HepG2 (cell line): ENCODE measurements around the gene MKNK1. TPM values are rescaled to one million over a fixed set of nuclear protein-coding genes. Genes with fewer than 3 reads are reported as not detected.

Experiments used
- GATA4 ChIP-seq: sonication (generic); IDR thresholded peaks from 2 replicates; pipeline ENCODE4 v1.6.1; 2016; ENCODE audit warnings: antibody characterized with exemption, low read depth, borderline replicate concordance
- HIVEP1 ChIP-seq: sonication (generic); formaldehyde crosslinking; IDR thresholded peaks from 2 replicates; pipeline ENCODE4 v1.4.0; 2020; ENCODE audit warnings: mild to moderate bottlenecking, missing genetic modification reagents
- PPARG ChIP-seq: conservative IDR thresholded peaks from 2 replicates; pipeline ENCODE4 v1.6.1; 2016; ENCODE audit warnings: missing biosample characterization, missing genetic modification reagents
- ZNF224 ChIP-seq: sonication (generic); formaldehyde crosslinking; IDR thresholded peaks from 2 replicates; pipeline ENCODE4 v1.5.0; 2020; ENCODE audit warnings: mild to moderate bottlenecking, missing genetic modification reagents
- polyA plus RNA-seq, 8 experiments: library from polyadenylated mRNA; depleted of rRNA in 3 of 8; stranded (reverse) in 7 of 8; unstranded in 1 of 8; fragments of >200 nt; fragmentation: Illumina TruSeq in 4 of 8; extraction: Trizol in 4 of 8; gene quantifications; 2 replicates each; pipeline versions ENCODE4 v1.2.1 to v1.2.3, GENCODE V29; 2011 to 2016; ENCODE audit warnings: low read depth in 4 of 8, missing spikeins in 1 of 8, mixed read lengths in 1 of 8; ENCODE audit not compliant: insufficient read depth in 1 of 8
- total RNA-seq, 5 experiments: library from RNA; depleted of rRNA; stranded (reverse); fragments of >200 nt; fragmentation: Illumina TruSeq; extraction: Trizol; gene quantifications; 2 replicates each; pipeline ENCODE4 v1.2.3, GENCODE V29; 2016; ENCODE audit warnings: low read depth in 1 of 5
- TF ChIP-seq, protein P1 (sequence below): sonication (generic); formaldehyde crosslinking; IDR thresholded peaks from one replicate; pipeline ENCODE4 v1.5.1; 2020; ENCODE audit warnings: mild to moderate bottlenecking, missing genetic modification reagents; ENCODE audit errors: not compliant biosample characterization
- TF ChIP-seq, protein P2 (sequence below): sonication (generic); formaldehyde crosslinking; IDR thresholded peaks from 2 replicates; pipeline ENCODE4 v1.4.0; 2020; ENCODE audit warnings: mild to moderate bottlenecking, missing genetic modification reagents
- TF ChIP-seq, protein P3 (sequence below): sonication (generic); formaldehyde crosslinking; IDR thresholded peaks from 2 replicates; pipeline ENCODE4 v1.4.0; 2020; ENCODE audit warnings: missing genetic modification reagents
- TF ChIP-seq, protein P4 (sequence below): IDR thresholded peaks from 2 replicates; pipeline ENCODE4 v1.6.1; 2016; ENCODE audit warnings: missing genetic modification reagents, missing compliant biosample characterization

MKNK1 gene
- total and polyA plus RNA-seq, 2 of the 13 experiments (the other 11 are each of a cell fraction or from before 2014, with no cell fraction given): 18.5 to 24.1 TPM

DNA sequence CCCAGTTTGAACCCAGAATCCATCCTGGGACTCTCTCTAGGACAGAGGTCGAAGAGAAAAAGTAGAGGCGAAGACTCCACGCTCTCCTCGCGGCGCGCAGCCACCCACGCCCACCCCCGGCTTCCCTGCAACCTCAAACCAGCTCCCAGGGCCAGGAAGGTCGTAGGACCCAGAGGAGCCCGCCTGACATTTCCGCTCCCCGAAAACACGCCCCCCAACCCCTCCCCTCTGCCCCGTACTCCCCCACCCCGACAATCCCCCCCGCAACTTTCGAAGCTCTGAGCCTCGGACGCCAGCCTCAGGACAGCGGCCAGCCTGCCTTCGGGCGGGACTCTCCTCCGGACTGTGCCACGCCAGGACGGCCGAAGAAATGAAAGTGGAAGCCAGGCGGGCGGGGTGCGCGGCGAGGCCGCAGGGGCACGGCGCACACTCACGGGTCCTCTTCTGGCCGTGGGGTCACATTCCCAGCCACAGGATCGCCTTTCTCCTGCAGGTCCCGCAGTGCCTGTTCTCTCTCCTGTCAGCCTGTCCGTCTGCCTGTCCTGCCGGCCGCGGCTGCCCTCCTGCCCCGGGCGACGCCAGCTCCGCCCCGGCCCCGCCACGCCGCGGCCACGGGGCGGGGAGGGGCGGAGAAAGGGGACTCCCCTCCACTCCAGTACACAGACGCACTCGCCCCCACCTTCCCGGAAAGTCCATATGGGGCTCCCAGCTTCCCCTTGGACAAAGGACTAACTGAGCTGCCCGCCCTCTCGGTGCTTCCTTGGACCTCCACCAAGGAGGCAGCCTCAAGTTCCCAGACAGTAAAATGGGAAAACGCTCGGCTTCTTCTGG is 12.4 kb upstream of the MKNK1 start, which contains the start of gene MOB3C (continued):
- TF ChIP-seq, protein P1, sequence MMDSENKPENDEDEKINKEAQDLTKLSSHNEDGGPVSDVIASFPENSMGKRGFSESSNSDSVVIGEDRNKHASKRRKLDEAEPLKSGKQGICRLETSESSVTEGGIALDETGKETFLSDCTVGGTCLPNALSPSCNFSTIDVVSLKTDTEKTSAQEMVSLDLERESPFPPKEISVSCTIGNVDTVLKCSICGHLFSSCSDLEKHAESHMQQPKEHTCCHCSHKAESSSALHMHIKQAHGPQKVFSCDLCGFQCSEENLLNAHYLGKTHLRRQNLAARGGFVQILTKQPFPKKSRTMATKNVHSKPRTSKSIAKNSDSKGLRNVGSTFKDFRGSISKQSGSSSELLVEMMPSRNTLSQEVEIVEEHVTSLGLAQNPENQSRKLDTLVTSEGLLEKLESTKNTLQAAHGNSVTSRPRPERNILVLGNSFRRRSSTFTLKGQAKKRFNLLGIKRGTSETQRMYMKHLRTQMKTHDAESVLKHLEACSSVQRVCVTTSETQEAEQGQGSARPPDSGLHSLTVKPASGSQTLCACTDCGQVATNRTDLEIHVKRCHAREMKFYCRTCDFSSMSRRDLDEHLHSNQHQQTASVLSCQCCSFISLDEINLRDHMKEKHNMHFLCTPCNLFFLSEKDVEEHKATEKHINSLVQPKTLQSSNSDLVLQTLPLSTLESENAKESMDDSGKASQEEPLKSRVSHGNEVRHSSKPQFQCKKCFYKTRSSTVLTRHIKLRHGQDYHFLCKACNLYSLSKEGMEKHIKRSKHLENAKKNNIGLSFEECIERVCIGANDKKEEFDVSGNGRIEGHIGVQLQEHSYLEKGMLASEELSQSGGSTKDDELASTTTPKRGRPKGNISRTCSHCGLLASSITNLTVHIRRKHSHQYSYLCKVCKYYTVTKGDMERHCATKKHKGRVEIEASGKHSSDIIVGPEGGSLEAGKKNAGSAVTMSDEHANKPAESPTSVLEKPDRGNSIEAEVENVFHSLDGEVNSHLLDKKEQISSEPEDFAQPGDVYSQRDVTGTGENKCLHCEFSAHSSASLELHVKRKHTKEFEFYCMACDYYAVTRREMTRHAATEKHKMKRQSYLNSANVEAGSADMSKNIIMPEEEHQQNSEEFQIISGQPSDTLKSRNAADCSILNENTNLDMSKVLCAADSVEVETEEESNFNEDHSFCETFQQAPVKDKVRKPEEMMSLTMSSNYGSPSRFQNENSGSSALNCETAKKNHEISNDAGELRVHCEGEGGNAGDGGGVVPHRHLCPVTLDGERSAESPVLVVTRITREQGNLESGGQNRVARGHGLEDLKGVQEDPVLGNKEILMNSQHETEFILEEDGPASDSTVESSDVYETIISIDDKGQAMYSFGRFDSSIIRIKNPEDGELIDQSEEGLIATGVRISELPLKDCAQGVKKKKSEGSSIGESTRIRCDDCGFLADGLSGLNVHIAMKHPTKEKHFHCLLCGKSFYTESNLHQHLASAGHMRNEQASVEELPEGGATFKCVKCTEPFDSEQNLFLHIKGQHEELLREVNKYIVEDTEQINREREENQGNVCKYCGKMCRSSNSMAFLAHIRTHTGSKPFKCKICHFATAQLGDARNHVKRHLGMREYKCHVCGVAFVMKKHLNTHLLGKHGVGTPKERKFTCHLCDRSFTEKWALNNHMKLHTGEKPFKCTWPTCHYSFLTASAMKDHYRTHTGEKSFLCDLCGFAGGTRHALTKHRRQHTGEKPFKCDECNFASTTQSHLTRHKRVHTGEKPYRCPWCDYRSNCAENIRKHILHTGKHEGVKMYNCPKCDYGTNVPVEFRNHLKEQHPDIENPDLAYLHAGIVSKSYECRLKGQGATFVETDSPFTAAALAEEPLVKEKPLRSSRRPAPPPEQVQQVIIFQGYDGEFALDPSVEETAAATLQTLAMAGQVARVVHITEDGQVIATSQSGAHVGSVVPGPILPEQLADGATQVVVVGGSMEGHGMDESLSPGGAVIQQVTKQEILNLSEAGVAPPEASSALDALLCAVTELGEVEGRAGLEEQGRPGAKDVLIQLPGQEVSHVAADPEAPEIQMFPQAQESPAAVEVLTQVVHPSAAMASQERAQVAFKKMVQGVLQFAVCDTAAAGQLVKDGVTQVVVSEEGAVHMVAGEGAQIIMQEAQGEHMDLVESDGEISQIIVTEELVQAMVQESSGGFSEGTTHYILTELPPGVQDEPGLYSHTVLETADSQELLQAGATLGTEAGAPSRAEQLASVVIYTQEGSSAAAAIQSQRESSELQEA (CRISPR knock-in tag): no peak
- no peak for TF ChIP-seq GATA4
- TF ChIP-seq ZNF224 (CRISPR knock-in tag): no peak
- TF ChIP-seq, protein P2, sequence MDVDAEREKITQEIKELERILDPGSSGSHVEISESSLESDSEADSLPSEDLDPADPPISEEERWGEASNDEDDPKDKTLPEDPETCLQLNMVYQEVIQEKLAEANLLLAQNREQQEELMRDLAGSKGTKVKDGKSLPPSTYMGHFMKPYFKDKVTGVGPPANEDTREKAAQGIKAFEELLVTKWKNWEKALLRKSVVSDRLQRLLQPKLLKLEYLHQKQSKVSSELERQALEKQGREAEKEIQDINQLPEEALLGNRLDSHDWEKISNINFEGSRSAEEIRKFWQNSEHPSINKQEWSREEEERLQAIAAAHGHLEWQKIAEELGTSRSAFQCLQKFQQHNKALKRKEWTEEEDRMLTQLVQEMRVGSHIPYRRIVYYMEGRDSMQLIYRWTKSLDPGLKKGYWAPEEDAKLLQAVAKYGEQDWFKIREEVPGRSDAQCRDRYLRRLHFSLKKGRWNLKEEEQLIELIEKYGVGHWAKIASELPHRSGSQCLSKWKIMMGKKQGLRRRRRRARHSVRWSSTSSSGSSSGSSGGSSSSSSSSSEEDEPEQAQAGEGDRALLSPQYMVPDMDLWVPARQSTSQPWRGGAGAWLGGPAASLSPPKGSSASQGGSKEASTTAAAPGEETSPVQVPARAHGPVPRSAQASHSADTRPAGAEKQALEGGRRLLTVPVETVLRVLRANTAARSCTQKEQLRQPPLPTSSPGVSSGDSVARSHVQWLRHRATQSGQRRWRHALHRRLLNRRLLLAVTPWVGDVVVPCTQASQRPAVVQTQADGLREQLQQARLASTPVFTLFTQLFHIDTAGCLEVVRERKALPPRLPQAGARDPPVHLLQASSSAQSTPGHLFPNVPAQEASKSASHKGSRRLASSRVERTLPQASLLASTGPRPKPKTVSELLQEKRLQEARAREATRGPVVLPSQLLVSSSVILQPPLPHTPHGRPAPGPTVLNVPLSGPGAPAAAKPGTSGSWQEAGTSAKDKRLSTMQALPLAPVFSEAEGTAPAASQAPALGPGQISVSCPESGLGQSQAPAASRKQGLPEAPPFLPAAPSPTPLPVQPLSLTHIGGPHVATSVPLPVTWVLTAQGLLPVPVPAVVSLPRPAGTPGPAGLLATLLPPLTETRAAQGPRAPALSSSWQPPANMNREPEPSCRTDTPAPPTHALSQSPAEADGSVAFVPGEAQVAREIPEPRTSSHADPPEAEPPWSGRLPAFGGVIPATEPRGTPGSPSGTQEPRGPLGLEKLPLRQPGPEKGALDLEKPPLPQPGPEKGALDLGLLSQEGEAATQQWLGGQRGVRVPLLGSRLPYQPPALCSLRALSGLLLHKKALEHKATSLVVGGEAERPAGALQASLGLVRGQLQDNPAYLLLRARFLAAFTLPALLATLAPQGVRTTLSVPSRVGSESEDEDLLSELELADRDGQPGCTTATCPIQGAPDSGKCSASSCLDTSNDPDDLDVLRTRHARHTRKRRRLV (CRISPR knock-in tag): no peak
- TF ChIP-seq, protein P3, sequence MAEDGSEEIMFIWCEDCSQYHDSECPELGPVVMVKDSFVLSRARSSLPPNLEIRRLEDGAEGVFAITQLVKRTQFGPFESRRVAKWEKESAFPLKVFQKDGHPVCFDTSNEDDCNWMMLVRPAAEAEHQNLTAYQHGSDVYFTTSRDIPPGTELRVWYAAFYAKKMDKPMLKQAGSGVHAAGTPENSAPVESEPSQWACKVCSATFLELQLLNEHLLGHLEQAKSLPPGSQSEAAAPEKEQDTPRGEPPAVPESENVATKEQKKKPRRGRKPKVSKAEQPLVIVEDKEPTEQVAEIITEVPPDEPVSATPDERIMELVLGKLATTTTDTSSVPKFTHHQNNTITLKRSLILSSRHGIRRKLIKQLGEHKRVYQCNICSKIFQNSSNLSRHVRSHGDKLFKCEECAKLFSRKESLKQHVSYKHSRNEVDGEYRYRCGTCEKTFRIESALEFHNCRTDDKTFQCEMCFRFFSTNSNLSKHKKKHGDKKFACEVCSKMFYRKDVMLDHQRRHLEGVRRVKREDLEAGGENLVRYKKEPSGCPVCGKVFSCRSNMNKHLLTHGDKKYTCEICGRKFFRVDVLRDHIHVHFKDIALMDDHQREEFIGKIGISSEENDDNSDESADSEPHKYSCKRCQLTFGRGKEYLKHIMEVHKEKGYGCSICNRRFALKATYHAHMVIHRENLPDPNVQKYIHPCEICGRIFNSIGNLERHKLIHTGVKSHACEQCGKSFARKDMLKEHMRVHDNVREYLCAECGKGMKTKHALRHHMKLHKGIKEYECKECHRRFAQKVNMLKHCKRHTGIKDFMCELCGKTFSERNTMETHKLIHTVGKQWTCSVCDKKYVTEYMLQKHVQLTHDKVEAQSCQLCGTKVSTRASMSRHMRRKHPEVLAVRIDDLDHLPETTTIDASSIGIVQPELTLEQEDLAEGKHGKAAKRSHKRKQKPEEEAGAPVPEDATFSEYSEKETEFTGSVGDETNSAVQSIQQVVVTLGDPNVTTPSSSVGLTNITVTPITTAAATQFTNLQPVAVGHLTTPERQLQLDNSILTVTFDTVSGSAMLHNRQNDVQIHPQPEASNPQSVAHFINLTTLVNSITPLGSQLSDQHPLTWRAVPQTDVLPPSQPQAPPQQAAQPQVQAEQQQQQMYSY (CRISPR knock-in tag): no peak
- TF ChIP-seq HIVEP1 (CRISPR knock-in tag): no peak
- TF ChIP-seq, protein P4, sequence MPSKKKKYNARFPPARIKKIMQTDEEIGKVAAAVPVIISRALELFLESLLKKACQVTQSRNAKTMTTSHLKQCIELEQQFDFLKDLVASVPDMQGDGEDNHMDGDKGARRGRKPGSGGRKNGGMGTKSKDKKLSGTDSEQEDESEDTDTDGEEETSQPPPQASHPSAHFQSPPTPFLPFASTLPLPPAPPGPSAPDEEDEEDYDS (CRISPR knock-in tag): no peak
- no peak for TF ChIP-seq PPARG
